Measurements from ENCODE around the gene ADGRL4. TPM values are rescaled to one million over a fixed set of nuclear protein-coding genes. Genes with fewer than 3 reads are reported as not detected.

Gene ADGRL4
- total and polyA plus RNA-seq, 4 experiments from 2014 or later: not detected

GRCh38 chr1:78918157-78918556 lies 88.4 kb downstream of the ADGRL4 start:
- POLR2A ChIA-PET (ENCODE audit: partially characterized antibody): no interaction called here
- intact Hi-C loops (cut with micrococcal nuclease): no loop called here
- Histone ChIP-seq H3K9me3 (ENCODE audit: control insufficient read depth in 1 of 2, low read length in 2 of 2) (no peaks in the 10 kb centered on the region), H3K4me3 (ENCODE audit: low read length in 2 of 2) (no peak overlapping the region), H3K27ac (ENCODE audit: low read depth, low read length) (no peak overlapping the region), H3K36me3 (ENCODE audit: insufficient read depth, low read length) (no peaks in the 10 kb centered on the region), H3K4me1 (ENCODE audit: insufficient read depth, low read length) (no peaks in the 10 kb centered on the region), H3K27me3 (ENCODE audit: insufficient read depth, low read length) (no peaks in the 10 kb centered on the region)
- Mint-ChIP-seq H3K27ac (no peak overlapping the region), H3K4me3 (no peak overlapping the region), H3K36me3 (no peaks in the 10 kb centered on the region), H3K27me3 (no peaks in the 10 kb centered on the region), H3K4me1 (no peaks in the 10 kb centered on the region), H3K9me3 (peaks cover 0 to 1% (median 0%) of the 10 kb centered on the region in 8 donors)
- CTCF ChIA-PET (ENCODE audit: partially characterized antibody): no interaction called here
- no peak for DNase-seq

GRCh38 chr1:78916986-78917385 lies 89.5 kb downstream of the ADGRL4 start:
- ChIA-PET POLR2A (ENCODE audit: partially characterized antibody) (no interaction called here), CTCF (ENCODE audit: partially characterized antibody) (no interaction called here)
- no peak overlapping the region for H3K27ac ChIP-seq (ENCODE audit: low read depth, low read length)
- no peaks in the 10 kb centered on the region for H3K9me3 ChIP-seq (ENCODE audit: control insufficient read depth in 1 of 2, low read length in 2 of 2)
- no peaks in the 10 kb centered on the region for H3K4me1 ChIP-seq (ENCODE audit: insufficient read depth, low read length)
- no peaks in the 10 kb centered on the region for H3K36me3 ChIP-seq (ENCODE audit: insufficient read depth, low read length)
- intact Hi-C loops (cut with micrococcal nuclease): no loop called here
- H3K27me3 Mint-ChIP-seq: no peaks in the 10 kb centered on the region
- H3K4me1 Mint-ChIP-seq: no peaks in the 10 kb centered on the region
- H3K27ac Mint-ChIP-seq: no peak overlapping the region
- H3K4me3 Mint-ChIP-seq: no peak overlapping the region
- H3K36me3 Mint-ChIP-seq: no peaks in the 10 kb centered on the region
- peaks cover 0 to 1% (median 0%) of the 10 kb centered on the region in 8 donors for H3K9me3 Mint-ChIP-seq
- no peaks in the 10 kb centered on the region for H3K27me3 ChIP-seq (ENCODE audit: insufficient read depth, low read length)
- no peak for DNase-seq
- no peak overlapping the region for H3K4me3 ChIP-seq (ENCODE audit: low read length in 2 of 2)

DNA sequence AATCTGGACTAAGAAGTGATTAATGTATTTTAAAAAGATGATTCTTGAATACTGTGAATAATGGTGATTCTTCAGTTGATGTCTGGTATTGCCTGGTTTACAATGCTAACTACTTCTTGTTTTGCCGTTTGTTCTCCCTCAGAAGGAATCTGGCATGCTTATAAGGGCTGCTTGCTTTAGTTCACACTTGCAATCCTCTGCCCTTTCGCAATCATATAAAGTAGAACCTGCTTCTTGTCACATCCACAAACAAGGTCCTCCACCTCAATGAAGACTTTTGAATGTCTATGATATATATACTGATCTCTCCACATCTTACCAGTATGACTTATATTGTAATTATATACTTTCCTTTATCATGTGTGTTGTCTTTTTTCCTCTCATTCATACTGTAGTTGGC lies 92.6 kb downstream of the ADGRL4 start:
- Mint-ChIP-seq H3K36me3 (no peaks in the 10 kb centered on the region), H3K4me3 (no peak overlapping the region), H3K9me3 (peaks cover 0 to 1% (median 0%) of the 10 kb centered on the region in 8 donors), H3K4me1 (no peaks in the 10 kb centered on the region), H3K27me3 (no peaks in the 10 kb centered on the region), H3K27ac (no peak overlapping the region)
- Histone ChIP-seq H3K27me3 (ENCODE audit: insufficient read depth, low read length) (no peaks in the 10 kb centered on the region), H3K27ac (ENCODE audit: low read depth, low read length) (no peak overlapping the region), H3K4me1 (ENCODE audit: insufficient read depth, low read length) (no peaks in the 10 kb centered on the region), H3K4me3 (ENCODE audit: low read length in 2 of 2) (no peak overlapping the region), H3K9me3 (ENCODE audit: control insufficient read depth in 1 of 2, low read length in 2 of 2) (no peaks in the 10 kb centered on the region), H3K36me3 (ENCODE audit: insufficient read depth, low read length) (no peaks in the 10 kb centered on the region)
- POLR2A ChIA-PET (ENCODE audit: partially characterized antibody): no interaction called here
- DNase-seq: no peak
- CTCF ChIA-PET (ENCODE audit: partially characterized antibody): no interaction called here
- intact Hi-C loops (cut with micrococcal nuclease): no loop called here

DNA sequence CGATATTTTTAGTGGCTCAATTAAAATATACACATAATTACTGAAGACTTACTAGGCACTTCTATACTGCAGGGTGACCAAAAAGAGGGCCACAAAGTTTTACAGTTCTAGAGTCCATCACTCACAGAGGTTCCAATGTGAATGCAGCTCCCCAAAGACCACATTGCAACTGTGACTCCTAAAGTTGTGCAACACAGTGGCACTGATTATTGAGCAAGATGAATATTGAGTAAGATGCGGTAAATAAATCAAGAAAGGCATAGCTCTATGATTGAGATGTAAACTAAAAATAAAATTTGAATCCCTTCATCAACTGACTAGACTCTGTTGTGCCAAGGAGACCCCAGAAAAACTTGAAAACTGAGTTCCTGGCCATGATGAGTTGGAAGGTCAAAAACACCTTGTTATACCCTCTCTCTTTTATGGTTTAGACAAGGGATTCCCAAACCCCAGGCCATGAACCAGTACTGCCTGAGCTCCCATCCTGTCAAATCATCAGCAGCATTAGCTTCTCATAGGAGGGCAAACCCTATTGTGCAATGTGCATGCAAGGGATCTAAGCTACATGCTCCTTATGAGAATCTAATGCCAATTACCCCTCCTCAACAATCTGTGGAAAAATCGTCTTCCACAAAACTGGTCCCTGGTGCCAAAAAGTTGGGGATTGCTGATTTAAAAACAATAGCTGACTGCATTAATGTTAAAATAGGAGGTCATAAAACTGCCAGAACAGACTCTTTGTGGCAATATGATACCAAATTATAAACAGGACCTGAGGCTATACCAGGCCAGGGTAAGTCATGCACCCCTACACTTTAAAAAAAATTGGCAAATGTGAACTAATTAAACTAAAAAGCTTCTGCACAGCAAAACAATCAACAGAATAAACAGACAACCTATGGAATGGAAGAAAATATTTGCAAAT lies 94.3 kb downstream of the ADGRL4 start:
- CTCF ChIA-PET (ENCODE audit: partially characterized antibody): no interaction called here
- H3K27me3 Mint-ChIP-seq: no peaks in the 10 kb centered on the region

DNA sequence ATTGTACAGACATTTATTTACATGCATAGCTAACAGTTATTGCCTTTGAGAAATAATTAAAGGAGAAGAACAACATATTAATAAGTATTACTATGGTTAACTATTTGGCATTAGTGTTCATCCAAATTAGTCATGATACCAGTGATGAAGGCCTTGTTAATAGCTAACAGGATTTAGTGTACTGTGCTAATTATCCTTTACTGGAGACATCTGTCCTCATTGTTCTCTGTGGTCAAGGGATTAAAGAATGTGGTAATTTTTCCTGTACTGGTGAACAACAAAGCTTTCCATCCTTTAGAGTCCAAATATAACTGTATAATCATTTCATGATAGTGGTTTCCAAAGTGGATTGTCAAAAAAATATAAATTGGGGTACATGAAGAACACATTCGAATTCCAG lies 103.9 kb downstream of the ADGRL4 start:
- Mint-ChIP-seq H3K36me3 (no peaks in the 10 kb centered on the region), H3K9me3 (peaks cover 0 to 2% (median 0%) of the 10 kb centered on the region in 8 donors), H3K4me3 (no peak overlapping the region), H3K4me1 (no peaks in the 10 kb centered on the region), H3K27ac (no peak overlapping the region), H3K27me3 (no peaks in the 10 kb centered on the region)
- intact Hi-C loops (cut with micrococcal nuclease): no loop called here
- Histone ChIP-seq H3K27me3 (ENCODE audit: insufficient read depth, low read length) (no peaks in the 10 kb centered on the region), H3K4me3 (ENCODE audit: low read length in 2 of 2) (no peak overlapping the region), H3K9me3 (ENCODE audit: control insufficient read depth in 1 of 2, low read length in 2 of 2) (no peaks in the 10 kb centered on the region), H3K36me3 (ENCODE audit: insufficient read depth, low read length) (no peaks in the 10 kb centered on the region), H3K4me1 (ENCODE audit: insufficient read depth, low read length) (no peaks in the 10 kb centered on the region), H3K27ac (ENCODE audit: low read depth, low read length) (no peak overlapping the region)
- no peak for DNase-seq
- ChIA-PET CTCF (ENCODE audit: partially characterized antibody) (no interaction called here), POLR2A (ENCODE audit: partially characterized antibody) (no interaction called here)

More for the DNA sequence above, 94.3 kb downstream of the ADGRL4 start:
- POLR2A ChIA-PET (ENCODE audit: partially characterized antibody): no interaction called here
- Histone ChIP-seq H3K36me3 (ENCODE audit: insufficient read depth, low read length) (no peaks in the 10 kb centered on the region), H3K4me1 (ENCODE audit: insufficient read depth, low read length) (no peaks in the 10 kb centered on the region), H3K27me3 (ENCODE audit: insufficient read depth, low read length) (no peaks in the 10 kb centered on the region), H3K9me3 (ENCODE audit: control insufficient read depth in 1 of 2, low read length in 2 of 2) (no peaks in the 10 kb centered on the region), H3K4me3 (ENCODE audit: low read length in 2 of 2) (no peak overlapping the region), H3K27ac (ENCODE audit: low read depth, low read length) (no peak overlapping the region)
- intact Hi-C loops (cut with micrococcal nuclease): no loop called here
- no peaks in the 10 kb centered on the region for H3K36me3 Mint-ChIP-seq
- H3K27ac Mint-ChIP-seq: no peak overlapping the region
- no peak overlapping the region for H3K4me3 Mint-ChIP-seq
- DNase-seq: no peak
- H3K9me3 Mint-ChIP-seq: peaks cover 0 to 2% (median 0%) of the 10 kb centered on the region in 8 donors
- no peaks in the 10 kb centered on the region for H3K4me1 Mint-ChIP-seq

DNA sequence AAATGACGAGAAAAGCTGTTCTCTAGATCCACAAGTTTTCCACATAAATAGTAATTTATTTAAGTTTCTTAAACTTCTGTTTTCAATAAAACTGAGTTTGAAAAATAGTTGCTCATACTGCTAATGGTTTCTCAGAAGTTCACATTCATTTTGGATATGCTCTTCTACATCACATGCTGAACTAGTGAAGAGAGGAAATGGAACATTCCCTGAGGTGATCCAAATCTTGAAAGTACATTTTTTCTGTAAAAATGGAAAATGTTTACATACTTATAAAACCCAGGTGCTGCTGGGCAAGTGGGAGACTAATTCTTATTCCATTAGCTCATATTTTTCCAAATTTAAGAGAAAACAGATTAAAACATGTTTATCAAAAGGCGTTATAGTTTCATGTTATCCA lies 111.7 kb downstream of the ADGRL4 start:
- Histone ChIP-seq H3K4me3 (ENCODE audit: low read length in 2 of 2) (no peak overlapping the region), H3K4me1 (ENCODE audit: insufficient read depth, low read length) (no peaks in the 10 kb centered on the region), H3K9me3 (ENCODE audit: control insufficient read depth in 1 of 2, low read length in 2 of 2) (no peaks in the 10 kb centered on the region), H3K27ac (ENCODE audit: low read depth, low read length) (no peak overlapping the region), H3K36me3 (ENCODE audit: insufficient read depth, low read length) (no peaks in the 10 kb centered on the region), H3K27me3 (ENCODE audit: insufficient read depth, low read length) (no peaks in the 10 kb centered on the region)
- POLR2A ChIA-PET (ENCODE audit: partially characterized antibody): no interaction called here
- no peak for DNase-seq
- intact Hi-C loops (cut with micrococcal nuclease): no loop called here
- CTCF ChIA-PET (ENCODE audit: partially characterized antibody): no interaction called here
- no peaks in the 10 kb centered on the region for H3K4me1 Mint-ChIP-seq
- H3K27me3 Mint-ChIP-seq: no peaks in the 10 kb centered on the region
- no peak overlapping the region for H3K27ac Mint-ChIP-seq
- no peaks in the 10 kb centered on the region for H3K9me3 Mint-ChIP-seq
- H3K4me3 Mint-ChIP-seq: no peak overlapping the region
- no peaks in the 10 kb centered on the region for H3K36me3 Mint-ChIP-seq

- DNase-seq: no peak
- H3K4me3 Mint-ChIP-seq: no peak overlapping the region
- Histone ChIP-seq H3K9me3 (ENCODE audit: control insufficient read depth in 1 of 2, low read length in 2 of 2) (no peaks in the 10 kb centered on the region), H3K27me3 (ENCODE audit: insufficient read depth, low read length) (no peaks in the 10 kb centered on the region), H3K4me1 (ENCODE audit: insufficient read depth, low read length) (no peaks in the 10 kb centered on the region), H3K27ac (ENCODE audit: low read depth, low read length) (no peak overlapping the region), H3K36me3 (ENCODE audit: insufficient read depth, low read length) (no peaks in the 10 kb centered on the region), H3K4me3 (ENCODE audit: low read length in 2 of 2) (no peak overlapping the region)
- H3K4me1 Mint-ChIP-seq: no peaks in the 10 kb centered on the region
- no peaks in the 10 kb centered on the region for H3K9me3 Mint-ChIP-seq
- no peaks in the 10 kb centered on the region for H3K27me3 Mint-ChIP-seq
- POLR2A ChIA-PET (ENCODE audit: partially characterized antibody): no interaction called here
- H3K36me3 Mint-ChIP-seq: no peaks in the 10 kb centered on the region
- CTCF ChIA-PET (ENCODE audit: partially characterized antibody): no interaction called here
- intact Hi-C loops (cut with micrococcal nuclease): no loop called here
- no peak overlapping the region for H3K27ac Mint-ChIP-seq
These were observed 114.2 kb downstream of the ADGRL4 start for GRCh38 chr1:78892260-78892840.
